Astrocyte of the spinal cord (primary cell): ENCODE results near the gene FRMD4A.

Source experiments
- DNase-seq: peaks from one replicate; pipeline ENCODE4 v3.0.0; 2011; ENCODE audit warnings: low read depth, low spot score
- H3K4me3 ChIP-seq: 2 replicates; pipeline ENCODE4 v1.5.1; 2011; ENCODE audit warnings: low read depth, mild to moderate bottlenecking, low read length, moderate library complexity
- CTCF ChIP-seq: IDR thresholded peaks from 2 replicates; pipeline ENCODE4 v1.5.1; 2012; ENCODE audit warnings: low read depth, mild to moderate bottlenecking, low read length, inconsistent platforms
- in situ Hi-C: cut with HindIII; loops from 2 replicates; pipeline ENCODE4 v1.10.0; 2017; ENCODE audit warnings: low sequenced_read_pairs

The FRMD4A gene

DNA sequence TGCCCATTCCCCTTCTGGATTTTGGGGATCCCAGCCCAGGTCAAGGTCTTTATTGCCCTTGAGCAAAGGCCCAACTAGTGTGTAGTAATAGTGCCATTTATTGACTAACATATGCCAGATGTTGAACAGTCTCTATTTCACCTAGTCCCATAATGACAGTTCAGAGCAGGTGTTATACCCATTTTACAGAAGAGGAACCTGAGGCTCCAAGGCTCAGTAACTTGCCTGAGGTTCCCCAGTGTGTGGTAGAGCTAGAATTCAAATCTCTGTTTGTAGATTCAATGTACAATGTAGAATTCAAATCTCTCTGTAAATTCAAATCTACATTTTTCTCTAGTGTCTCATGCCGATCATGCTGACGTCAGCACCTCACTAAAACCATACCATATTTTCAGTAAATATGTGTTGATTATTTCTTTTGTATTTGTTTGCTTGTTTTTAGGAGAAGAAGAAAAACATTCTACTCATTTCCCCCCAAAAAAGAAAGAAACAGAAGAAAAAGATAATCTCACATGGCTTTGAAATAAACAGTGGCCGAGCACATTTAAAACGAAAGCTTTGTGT, 414.3 kb downstream of the FRMD4A start:
- DNase-seq, result no peak
- H3K4me3 ChIP-seq, result no peak overlapping the region
- no peak for TF ChIP-seq CTCF
- in situ Hi-C loops, result no loop called here

DNA sequence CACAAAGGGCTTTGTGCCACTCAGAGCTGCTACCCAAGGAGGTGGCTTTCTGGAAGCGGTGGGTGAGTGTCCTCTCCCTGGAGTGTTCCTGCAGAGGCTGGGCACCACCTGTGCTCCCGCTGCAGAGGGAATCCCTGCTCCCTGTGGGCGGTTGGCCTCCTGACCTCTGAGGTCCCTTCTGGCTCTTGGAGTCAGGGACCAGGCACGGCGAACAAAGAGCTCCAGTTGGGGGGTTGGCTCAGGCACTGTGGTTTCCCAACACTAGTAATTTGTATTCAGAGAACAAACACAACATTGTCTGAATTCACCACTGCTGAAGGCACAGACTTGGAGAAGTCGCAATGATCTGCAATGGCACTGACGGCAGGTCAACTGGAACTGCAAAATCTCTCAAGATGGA, 415.0 kb downstream of the FRMD4A start:
- TF ChIP-seq CTCF, result no peak
- H3K4me3 ChIP-seq, result no peak overlapping the region
- no peak for DNase-seq
- in situ Hi-C loops, result no loop called here

DNA sequence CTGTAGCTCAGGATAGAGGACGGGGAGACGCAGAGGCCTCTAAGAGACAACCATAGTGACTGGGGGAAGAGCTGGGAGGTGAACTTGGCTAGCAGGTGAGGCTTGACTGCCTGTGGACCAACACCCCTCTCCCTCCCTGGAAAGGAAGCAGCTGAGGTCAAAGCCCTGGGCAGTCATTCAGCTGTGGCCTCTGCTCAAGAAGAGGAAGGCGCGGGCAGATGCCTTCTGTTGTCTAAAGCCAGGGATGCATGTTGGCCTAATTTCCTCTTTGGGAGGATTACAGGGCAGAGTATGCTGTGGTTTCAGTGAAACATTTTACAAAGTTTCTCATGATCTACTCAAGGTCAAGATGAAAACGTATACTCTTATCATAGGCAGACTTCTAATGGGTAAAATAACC, 416.8 kb downstream of the FRMD4A start:
- no peak for TF ChIP-seq CTCF
- no peak for DNase-seq
- in situ Hi-C loops, result no loop called here
- no peak overlapping the region for H3K4me3 ChIP-seq

DNA sequence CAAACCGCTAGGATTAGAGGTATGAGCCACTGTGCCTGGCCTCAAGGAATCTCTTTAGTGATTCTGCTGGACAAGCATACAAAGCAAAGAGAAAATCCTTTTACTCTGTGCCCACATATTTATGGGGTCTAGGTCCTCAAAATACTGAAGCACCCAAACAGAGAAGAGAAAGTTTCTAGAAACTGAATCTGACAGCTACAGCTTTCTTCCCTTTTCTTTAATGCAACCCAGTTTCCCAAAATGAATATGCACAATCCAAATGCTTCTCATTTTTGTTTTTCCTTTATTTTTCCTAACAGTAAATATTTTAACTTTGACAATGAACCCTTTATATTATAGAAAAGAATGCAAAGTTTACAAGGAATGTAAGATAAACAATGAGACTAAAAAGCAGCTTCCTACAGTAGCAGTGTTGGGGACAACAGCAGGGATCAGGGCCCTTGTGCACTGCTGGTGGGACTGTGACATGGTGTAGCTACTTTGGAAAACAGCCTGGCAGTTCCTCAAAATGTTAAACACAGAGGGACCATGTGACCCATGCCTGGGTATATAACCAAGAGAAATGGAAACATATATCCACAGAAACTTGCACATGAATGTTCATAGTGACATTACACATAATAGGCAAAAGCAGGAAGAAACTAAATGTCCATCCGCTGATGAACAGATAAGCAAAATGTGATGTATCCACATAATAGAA, 418.8 kb downstream of the FRMD4A start:
- no peak for DNase-seq
- no peak for TF ChIP-seq CTCF
- in situ Hi-C loops, result no loop called here
- no peak overlapping the region for H3K4me3 ChIP-seq

DNA sequence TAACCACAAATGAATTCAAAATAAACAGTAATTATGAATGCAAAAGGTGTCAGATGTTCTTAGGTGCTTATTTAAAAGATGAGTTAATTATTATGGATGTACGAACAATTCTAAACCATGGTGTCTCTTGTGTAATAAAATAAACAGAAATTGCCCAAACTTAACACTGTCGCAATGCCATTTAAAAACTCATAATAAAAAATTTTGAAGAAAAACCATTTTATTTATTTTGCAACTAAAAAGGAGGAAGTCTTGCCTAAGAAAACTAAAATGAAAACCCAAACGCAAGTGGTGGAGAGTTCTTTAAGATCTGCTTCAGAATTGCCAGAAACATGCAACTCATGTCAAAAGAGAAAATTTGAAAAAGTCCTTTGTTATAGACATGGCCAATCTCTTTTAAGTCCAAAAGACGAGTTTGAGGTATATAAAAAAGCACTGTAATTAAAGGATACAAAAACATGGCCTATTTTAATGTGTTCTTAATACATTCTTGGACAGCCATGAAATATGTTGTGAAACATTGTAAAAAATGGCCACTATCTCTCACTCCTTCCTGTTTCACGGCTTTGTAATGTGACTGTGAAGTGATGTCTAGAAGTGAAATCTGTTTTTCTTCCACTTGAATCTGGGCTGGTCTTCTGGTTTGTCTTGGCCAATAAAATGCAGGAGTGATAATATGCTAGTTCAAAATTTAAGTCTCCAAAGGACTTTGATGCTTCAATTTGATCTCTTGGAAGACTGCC, 421.0 kb downstream of the FRMD4A start:
- no peak for TF ChIP-seq CTCF
- no peak for DNase-seq
- in situ Hi-C loops, result no loop called here
- H3K4me3 ChIP-seq, result no peak overlapping the region

- no peak overlapping the region for H3K4me3 ChIP-seq
- DNase-seq, result no peak
- no peak for TF ChIP-seq CTCF
- in situ Hi-C loops, result no loop called here
Observed at GRCh38 chr10:13908475-13908874, 422.2 kb downstream of the FRMD4A start.
